ENCODE data around the gene CPTP.
"Not testable (repeated sequence)": the region's sequence is repeated elsewhere in the genome, so short reads cannot be mapped to it uniquely, and the experiment has no call there.

The CPTP gene

DNA sequence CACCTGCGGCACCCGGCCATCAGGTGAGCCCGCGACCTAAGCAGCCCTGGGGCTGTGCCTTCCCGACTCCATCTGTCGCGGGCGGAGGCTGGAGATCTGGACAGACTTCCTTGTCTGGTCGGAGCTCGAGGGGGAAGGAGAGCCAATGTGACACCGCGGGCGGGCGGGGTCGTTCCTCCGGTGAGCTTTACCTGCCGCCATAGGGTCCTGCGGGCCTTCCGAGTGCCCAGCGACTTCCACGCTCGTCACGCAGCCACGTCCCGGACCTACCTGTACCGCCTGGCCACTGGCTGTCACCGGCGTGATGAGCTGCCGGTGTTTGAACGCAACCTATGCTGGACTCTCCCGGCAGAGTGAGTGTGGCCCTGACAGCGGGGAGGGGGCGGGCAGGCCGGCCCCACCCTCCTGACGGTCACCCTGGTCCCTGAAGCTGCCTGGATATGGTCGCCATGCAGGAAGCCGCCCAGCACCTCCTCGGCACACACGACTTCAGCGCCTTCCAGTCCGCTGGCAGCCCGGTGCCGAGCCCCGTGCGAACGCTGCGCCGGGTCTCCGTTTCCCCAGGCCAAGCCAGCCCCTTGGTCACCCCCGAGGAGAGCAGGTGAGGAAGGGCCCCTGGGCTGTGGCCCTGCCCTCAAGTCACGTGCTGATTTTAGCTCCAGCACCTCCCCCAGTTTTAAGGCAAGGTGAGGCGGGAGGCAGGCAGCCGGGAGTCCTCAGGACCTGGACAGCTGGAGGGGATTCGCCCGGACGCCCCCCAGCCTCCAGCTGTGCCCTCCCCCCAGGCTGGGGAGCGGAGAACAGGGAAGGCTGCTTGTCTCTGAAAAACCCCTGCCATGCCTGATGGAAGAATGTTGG lies 15.1 kb upstream of the CPTP start:
- no peak for FAIRE-seq
- no peak for DNase-seq (ENCODE audit: insufficient read length)
- TF ChIP-seq TAF1 (IDR thresholded peaks at IDR 0.05; ENCODE audit: borderline replicate concordance, low read depth, low read length) (no peak), POLR2AphosphoS5 (IDR thresholded peaks at IDR 0.05; ENCODE audit: low read depth, low read length) (no peak), POLR2A (IDR thresholded peaks at IDR 0.05; ENCODE audit: low read depth, low read length) (no peak; the same call in 1 of the 2 replicates)

DNA sequence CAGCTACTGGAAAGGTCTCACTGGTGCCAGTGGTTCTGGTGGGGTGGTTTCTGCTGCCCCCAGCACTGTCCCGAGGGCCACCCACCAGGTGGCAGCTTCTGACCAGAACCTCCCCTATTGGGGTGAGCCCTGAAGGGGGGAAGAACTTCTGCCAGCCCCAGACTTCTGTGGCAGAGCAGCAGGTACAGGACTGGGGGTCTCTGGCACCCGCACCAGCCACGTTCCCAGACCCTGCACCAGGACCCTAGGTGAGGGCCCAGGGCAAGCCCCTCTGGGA lies 14.6 kb upstream of the CPTP start:
- TF ChIP-seq POLR2A (IDR thresholded peaks at IDR 0.05; ENCODE audit: low read depth, low read length) (no peak), TAF1 (IDR thresholded peaks at IDR 0.05; ENCODE audit: borderline replicate concordance, low read depth, low read length) (no peak), POLR2AphosphoS5 (IDR thresholded peaks at IDR 0.05; ENCODE audit: low read depth, low read length) (no peak)
- DNase-seq (ENCODE audit: insufficient read length) (no peak), FAIRE-seq (no peak)

DNA sequence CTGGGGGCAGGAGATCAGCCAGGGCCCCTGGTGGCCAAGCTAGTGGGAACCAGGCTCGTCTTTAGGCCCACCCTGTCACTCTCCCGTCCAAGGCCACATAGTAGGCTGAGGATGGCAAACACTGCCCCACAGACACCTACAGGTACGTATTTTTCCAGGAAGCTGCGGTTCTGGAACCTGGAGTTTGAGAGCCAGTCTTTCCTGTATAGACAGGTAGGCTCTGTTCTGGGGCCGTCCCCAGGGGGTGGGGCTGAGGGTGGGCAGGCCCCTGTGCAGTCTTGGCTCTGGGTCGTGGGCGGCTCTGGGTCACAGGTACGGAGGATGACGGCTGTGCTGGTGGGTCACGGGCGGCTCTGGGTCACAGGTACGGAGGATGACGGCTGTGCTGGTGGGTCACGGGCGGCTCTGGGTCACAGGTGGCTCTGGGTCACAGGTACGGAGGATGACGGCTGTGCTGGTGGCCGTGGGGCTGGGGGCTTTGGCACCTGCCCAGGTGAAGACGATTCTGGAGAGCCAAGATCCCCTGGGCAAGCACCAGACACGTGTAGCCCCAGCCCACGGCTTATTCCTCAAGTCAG lies 14.0 kb upstream of the CPTP start:
- DNase-seq (ENCODE audit: insufficient read length): no peak
- no peak for TF ChIP-seq POLR2A (IDR thresholded peaks at IDR 0.05; ENCODE audit: low read depth, low read length)
- no peak for TF ChIP-seq TAF1 (IDR thresholded peaks at IDR 0.05; ENCODE audit: borderline replicate concordance, low read depth, low read length)
- TF ChIP-seq POLR2AphosphoS5 (IDR thresholded peaks at IDR 0.05; ENCODE audit: low read depth, low read length): no peak
- FAIRE-seq: no peak

DNA sequence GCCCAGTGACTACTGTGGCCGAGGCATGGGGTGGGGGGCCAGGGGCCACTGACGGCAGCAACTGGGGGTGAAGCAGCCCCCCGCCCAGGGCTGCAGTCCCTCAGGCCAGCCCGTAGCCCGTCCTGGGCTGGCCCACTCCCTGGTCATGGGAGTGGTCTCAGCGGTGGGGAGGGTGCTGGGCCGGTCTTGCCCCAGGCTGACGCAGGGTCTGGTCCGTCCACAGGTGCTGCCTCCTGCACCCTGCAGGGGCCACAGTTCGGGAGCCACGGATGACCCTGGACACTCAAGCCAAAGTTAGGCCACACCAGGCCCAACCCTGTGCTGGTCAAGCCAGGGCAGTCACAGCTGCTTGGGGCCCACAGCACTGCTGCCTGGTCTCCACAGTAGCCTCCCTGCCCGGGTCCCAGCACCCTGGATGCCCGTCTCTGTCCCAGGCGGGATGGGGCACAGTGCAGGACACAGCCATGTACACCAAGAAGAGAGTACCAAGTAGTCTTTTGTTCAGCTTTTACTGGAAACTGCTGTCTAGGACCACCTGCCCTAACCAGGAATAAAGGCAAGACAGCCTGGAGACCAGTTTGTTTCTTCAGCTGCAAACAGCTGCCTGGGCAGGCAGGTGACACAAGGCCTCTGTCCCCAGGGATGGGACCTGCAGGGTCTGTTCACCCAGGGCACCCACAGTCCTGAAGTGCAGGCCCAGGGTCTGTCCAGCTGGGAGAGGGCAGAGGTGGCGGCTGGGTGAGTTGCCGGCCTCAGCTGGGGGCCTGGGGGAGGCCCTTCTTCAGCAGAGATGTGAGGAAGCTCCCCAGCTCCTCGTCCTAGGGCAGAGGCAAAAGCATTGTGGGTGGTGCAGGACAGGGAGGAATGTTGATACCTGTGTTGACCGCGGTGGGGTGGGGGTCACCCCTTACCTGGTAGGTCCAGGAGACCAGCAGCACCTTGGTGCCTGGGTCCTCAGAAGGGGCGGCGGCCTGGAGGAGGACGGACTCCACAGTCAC lies 13.2 kb upstream of the CPTP start:
- FAIRE-seq (no peak), DNase-seq (ENCODE audit: insufficient read length) (no peak)
- TF ChIP-seq POLR2AphosphoS5 (IDR thresholded peaks at IDR 0.05; ENCODE audit: low read depth, low read length) (0 out of 2 replicates have a peak, but pooled peaks have one; percentile 21), POLR2A (IDR thresholded peaks at IDR 0.05; ENCODE audit: low read depth, low read length) (peak; percentile 3; the same call in 1 of the 2 replicates), TAF1 (IDR thresholded peaks at IDR 0.05; ENCODE audit: borderline replicate concordance, low read depth, low read length) (no peak)

DNA sequence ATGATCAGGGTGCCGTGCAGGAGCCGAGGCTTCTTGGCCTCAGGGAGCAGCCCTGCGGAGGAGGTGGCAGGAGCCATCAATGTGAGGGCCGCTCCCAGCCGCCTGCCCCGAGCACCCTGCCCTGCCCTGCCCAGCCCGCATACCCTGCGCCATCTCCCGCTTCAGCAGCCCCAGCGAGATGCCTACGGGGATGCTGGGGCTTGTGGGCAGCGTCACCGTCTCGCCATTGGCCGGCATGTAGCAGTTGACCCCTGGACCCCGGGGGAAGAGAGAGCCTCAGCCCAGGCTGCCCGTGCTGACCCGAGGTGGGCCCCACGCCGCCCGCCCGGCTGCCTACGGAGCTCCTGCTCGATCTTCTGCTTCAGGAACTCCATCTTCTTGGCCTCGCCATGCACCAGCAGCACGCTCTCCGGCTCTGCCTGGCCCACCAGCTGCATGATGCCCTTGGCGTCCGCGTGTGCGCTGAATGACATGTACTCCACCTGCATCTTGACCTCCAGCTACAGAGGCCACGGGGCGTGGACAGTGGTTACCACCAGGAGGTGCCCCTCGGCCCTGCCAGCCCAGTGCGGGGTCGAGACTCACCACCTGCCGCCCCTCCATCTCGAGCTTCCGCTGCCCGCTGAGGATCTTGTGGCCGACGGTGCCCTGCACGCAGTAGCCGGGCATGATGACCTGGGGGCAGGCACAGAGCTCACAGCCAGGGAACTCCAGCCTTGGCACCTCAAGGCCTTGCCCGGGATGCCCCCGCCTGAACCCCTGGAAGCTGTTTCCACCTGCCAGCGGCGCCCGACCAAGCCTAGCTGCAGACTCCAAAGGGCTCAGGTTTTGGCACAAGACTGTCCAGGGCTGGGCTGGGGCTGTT lies 11.9 kb upstream of the CPTP start:
- DNase-seq (ENCODE audit: insufficient read length) (no peak), FAIRE-seq (no peak)
- TF ChIP-seq TAF1 (IDR thresholded peaks at IDR 0.05; ENCODE audit: borderline replicate concordance, low read depth, low read length) (no peak), POLR2AphosphoS5 (IDR thresholded peaks at IDR 0.05; ENCODE audit: low read depth, low read length) (no peak; the same call in none of the 2 replicates), POLR2A (IDR thresholded peaks at IDR 0.05; ENCODE audit: low read depth, low read length) (peak; percentile 45; the same call in 1 of the 2 replicates)

DNA sequence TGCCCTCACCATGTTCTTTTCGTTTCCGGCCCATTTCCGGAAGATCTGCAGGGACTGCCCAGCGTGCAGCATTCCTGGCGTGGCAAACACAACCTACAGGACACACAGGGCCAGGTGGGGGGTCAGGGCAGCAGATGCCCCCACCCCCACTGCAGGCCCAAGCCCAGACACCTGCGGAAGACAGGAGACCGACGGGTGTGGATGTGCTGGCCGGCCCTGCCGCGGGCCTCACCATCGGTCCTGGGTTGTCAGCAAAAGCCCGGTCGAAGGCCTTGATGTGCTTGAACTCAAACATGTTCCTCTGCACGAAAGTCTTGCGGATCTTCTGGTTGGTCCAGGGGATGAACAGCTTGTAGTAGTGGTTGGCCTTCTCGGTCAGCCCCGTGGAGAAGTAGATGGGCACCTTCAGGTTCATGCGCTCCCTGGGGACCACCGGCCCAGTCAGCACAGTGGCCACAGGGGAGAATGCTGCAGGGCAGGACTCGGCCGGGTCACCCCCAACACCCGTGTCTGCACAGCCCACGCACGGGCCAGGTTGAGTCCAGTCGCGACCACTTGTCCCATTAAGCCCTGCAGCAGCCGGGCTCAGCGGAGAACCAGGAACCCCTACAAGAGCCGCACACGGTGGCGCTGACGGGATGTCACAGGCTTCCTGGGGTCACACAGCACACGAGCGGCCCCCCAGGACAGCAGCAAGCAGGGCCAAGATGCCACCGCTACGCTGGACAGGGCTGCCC lies 10.9 kb upstream of the CPTP start:
- no peak for FAIRE-seq
- TF ChIP-seq POLR2AphosphoS5 (IDR thresholded peaks at IDR 0.05; ENCODE audit: low read depth, low read length): no peak
- TF ChIP-seq POLR2A (IDR thresholded peaks at IDR 0.05; ENCODE audit: low read depth, low read length): no peak; the same call in 1 of the 2 replicates
- TF ChIP-seq TAF1 (IDR thresholded peaks at IDR 0.05; ENCODE audit: borderline replicate concordance, low read depth, low read length): no peak

DNA sequence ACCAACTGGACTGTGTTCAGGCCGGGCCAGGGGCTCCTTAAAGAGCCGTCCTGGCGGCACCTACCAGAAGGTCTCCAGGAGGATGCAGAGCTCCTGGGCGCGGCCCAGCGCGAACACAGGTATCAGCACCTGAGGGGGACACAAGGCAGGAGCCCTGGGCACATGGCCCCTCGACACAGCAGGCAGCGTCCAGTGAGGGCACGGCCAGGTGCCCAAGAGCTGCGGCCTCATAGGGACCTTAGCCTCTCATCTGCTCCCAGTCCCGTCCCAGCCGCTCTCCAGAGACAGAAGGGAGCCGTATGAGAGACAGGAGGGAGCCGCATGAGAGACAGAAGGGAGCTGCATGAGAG lies 10.4 kb upstream of the CPTP start:
- TF ChIP-seq TAF1 (IDR thresholded peaks at IDR 0.05; ENCODE audit: borderline replicate concordance, low read depth, low read length): no peak
- no peak for TF ChIP-seq POLR2AphosphoS5 (IDR thresholded peaks at IDR 0.05; ENCODE audit: low read depth, low read length)
- no peak; the same call in 1 of the 2 replicates for TF ChIP-seq POLR2A (IDR thresholded peaks at IDR 0.05; ENCODE audit: low read depth, low read length)
- FAIRE-seq (no peak), DNase-seq (ENCODE audit: insufficient read length) (no peak)

More for the DNA sequence above, 10.9 kb upstream of the CPTP start:
- no peak for DNase-seq (ENCODE audit: insufficient read length)

DNA sequence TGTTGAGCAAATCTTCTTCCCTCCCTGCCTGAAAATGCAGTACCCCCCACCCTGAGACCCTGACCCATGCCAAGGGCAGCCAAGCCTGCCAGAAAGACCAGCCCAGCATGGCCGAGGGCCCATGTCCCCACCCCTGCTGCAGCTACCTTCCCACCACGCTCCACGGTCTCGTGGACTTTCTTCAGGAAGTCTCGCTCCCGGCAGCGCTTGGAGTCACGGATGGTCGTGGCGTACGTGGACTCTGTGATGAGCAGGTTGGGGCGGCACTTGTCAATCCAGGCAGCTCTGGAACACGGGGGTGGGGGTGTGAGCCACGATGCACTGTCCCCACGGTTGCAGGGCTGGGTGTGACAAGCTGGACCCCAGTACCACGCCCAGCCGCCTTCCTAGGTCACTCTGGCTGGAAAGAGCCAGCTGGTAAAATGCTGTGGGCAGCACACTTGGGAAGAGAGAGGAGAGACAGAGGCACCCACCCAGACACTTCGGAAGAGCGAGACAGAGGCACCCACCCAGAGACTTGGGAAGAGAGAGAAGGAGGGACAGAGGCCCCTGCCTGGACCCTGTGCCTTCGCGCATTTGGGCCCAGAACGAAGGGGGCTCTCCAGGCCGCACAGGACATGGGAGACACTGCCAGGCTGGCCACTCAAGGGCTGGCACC lies 9.8 kb upstream of the CPTP start:
- no peak for TF ChIP-seq TAF1 (IDR thresholded peaks at IDR 0.05; ENCODE audit: borderline replicate concordance, low read depth, low read length)
- no peak for TF ChIP-seq POLR2AphosphoS5 (IDR thresholded peaks at IDR 0.05; ENCODE audit: low read depth, low read length)
- no peak; the same call in none of the 2 replicates for TF ChIP-seq POLR2A (IDR thresholded peaks at IDR 0.05; ENCODE audit: low read depth, low read length)
- DNase-seq (ENCODE audit: insufficient read length): no peak
- no peak for FAIRE-seq

DNA sequence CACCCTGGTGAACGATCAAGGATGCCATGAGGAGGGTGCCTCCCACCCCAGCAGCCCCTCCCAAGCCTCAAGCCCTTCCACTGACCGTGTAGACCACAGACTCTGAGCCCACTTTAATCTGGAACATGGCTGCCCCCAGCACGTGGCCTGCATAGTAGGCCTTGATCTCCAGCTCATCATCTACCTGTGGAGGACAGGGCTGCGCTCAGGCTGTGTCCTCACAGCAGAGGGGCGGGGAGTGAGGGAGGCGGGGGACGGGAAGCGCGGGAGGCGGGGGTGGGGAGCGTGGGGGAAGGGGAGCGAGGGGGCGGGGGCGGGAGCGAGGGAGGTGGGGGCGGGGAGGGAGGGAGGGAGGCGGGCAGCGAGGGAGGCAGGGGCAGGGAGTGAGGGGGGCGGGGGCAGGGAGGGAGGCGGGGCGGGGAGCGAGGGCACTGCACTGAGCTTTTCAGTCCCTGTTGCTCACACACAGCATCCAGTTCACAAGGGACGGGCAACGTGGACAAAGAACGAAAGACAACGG lies 9.1 kb upstream of the CPTP start:
- no peak for FAIRE-seq
- no peak for DNase-seq (ENCODE audit: insufficient read length)
- TF ChIP-seq TAF1 (IDR thresholded peaks at IDR 0.05; ENCODE audit: borderline replicate concordance, low read depth, low read length) (no peak), POLR2A (IDR thresholded peaks at IDR 0.05; ENCODE audit: low read depth, low read length) (no peak), POLR2AphosphoS5 (IDR thresholded peaks at IDR 0.05; ENCODE audit: low read depth, low read length) (no peak)

DNA sequence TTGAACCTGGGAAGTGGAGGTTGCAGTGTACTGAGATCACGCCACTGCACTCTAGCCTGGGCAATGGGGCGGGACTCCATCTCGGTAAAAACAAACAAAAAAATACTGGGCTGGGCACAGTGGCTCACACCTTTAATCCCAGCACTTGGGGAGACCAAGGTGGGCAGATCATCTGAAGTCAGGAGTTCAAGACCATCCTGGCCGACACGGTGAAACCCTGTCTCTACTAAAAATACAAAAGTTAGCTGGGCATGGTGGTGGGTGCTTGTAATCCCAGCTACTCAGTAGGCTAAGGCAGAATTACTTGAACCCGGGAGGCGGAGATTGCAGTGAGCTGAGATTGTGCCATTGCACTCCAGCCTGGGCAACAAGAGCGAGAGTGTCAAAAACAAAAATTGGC lies 8.4 kb upstream of the CPTP start:
- not testable (repeated sequence) for DNase-seq (ENCODE audit: insufficient read length); FAIRE-seq

Data from GM12892 (cell line).